HG02610 (cell line): ENCODE results near the gene NTN4.
"Not testable (repeated sequence)": the region's sequence is repeated elsewhere in the genome, so short reads cannot be mapped to it uniquely, and the experiment has no call there.

Experiments used
- ATAC-seq: cut with Tn5 transposase; IDR thresholded peaks from one replicate; pipeline ENCODE4 v1.9.1; 2021; ENCODE audit warnings: mild to moderate bottlenecking, moderate library complexity; ENCODE audit not compliant: unreplicated experiment

Gene NTN4

GRCh38 chr12:95629392-95629791 is 161.2 kb downstream of the NTN4 start:
- ATAC-seq, result no peak

DNA sequence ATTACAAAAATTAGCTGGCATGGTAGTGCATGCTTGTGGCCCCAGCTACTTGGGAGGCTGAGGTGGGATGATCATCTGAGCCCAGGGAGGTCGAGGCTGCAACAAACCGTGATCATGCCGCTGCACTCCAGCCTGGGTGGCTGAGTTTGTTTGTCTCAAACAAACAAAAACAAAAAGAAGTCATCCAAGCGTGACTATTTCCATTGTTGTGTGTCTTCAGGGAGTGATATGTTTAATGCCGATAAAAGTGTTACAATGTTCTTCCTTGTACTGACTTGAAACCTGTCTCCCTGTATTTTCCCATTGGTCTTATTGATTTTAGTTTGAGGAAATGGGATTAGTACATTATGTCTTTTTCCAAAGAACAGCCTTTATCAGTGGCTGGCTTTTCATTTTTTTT is 163.7 kb downstream of the NTN4 start:
- no peak for ATAC-seq

GRCh38 chr12:95625012-95625411 is 165.6 kb downstream of the NTN4 start:
- no peak for ATAC-seq

DNA sequence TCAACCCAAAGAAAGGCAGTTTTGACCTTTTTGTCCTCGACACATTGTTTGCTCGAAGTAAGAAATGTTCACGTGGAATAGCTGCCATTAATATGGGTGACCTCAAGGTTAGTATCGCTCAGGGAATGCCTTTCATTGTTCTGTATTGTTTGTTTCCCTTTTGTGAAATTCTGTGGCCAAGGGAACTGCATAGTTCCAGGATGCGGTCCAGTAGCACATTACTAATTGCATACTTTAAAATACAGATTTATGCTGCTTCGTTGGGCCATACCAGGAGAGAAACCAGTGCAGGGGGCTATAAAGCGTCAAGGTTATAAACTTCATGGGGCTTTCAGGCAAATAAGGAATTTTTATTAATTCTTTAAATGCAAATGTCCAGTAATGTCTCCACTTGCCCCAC is 166.0 kb downstream of the NTN4 start:
- ATAC-seq, result no peak

- ATAC-seq, result no peak
These were observed 166.9 kb downstream of the NTN4 start for GRCh38 chr12:95623554-95624170.

- ATAC-seq, result no peak
These were observed 167.7 kb downstream of the NTN4 start for GRCh38 chr12:95622879-95623278.

- no peak for ATAC-seq
These were observed 168.8 kb downstream of the NTN4 start for GRCh38 chr12:95621725-95622124.

- ATAC-seq, result no peak
These were observed 170.4 kb downstream of the NTN4 start for GRCh38 chr12:95620171-95620570.

- not testable (repeated sequence) for ATAC-seq
These were observed 174.1 kb downstream of the NTN4 start for GRCh38 chr12:95616470-95616869.

GRCh38 chr12:95615749-95616148 is 174.8 kb downstream of the NTN4 start:
- ATAC-seq, result no peak

DNA sequence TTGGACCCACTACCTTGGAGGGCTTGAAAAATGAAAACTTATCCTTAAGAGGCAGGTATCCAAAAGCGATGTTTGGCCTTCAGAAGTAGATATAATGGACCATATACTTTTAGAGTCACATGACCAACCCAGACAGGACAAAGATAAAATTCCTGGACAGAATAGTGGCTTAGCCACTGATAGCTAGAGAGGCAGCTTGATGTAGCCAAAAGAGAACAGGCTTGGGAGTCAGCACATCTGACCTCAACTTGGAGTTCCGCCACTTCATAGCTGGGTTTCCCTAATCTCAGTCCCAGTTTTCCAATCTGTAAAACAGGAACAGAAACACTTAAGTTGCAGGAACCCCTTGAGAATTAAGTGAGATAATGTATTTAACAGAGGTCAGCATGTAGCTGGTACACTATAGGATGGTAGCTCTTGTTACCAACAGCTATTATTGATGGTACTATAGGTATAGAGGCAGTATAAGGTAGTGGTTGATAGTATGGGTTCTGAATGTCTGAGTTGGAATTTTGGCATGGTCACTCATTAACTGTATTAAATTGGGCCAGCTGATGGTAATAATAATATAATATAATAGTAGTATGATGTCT is 176.1 kb downstream of the NTN4 start:
- ATAC-seq, result no peak

GRCh38 chr12:95613021-95613420 is 177.5 kb downstream of the NTN4 start:
- no peak for ATAC-seq

DNA sequence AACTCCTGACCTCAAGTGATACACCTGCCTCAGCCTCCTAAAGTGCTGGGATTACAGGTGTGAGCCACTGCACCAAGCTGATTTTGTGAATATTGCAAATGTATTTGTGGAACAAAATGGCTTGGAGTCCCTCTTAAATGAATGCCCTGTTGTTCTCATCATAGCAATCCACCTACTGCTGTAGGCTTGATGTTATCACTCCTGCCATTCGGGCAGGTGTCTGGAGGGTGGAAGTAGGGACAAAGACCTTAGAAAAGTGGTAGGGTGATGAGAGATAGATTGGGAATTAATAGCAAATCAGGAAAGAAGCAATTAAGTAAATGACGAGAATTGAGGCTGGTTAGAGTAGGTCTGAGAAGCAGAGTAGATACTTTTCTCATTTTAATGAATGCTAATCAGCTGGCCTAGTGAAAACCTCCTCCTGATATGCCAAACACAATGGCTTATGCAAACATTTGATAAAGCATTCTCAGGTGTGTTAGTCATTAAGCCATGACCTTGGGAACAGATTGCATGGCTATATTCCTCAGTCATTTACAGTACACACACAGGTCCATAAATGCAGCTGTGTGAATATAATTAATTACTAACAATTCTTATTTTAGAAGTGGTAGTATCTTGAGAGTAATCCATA is 178.8 kb downstream of the NTN4 start:
- no peak for ATAC-seq

GRCh38 chr12:95608252-95609033 is 182.1 kb downstream of the NTN4 start:
- no peak for ATAC-seq
